ENCODE measurements around the gene YPEL5.

YPEL5 gene

DNA sequence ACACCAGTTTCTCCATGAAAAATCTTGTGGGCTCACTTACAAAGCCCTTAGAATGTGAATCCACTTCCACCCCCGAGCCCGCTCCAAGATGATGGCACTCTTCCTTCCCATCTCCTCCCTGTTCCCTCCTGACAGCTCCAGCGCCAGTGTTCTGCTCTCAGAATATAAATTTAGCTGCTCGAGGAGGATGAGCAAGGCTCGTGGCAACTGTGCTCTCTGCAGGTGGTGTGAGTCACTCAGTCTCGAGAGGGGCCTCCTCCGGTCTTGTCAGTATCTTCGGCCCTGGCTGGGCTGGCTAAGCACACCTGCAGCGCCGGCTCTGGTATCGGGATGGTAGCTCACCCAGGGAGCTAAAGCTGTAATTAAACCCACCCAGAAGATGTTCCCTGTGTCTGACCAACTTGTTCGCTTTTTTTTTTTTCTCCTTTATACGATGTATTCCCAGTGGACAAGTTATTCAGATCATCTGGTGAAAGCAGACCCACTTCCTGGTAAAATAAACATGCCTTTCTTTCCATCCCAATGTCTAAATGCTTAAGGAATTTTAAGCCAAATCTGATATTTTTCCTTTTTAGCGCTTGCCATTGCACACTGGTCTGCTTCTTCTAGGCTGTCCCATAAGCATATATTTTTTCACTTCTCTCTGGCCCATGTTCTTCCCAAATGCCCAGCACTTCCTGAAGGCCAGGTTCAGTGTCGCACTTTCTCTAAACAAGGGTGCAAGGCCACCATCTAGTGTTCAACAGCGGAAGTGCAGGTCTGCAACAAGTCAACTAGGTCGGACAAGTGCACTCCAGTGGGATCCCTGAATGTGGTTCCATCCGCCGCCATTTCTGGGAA is 31.4 kb upstream of the YPEL5 start:
- H3F3A ChIP-seq (ENCODE audit: low read depth): no peaks in the 10 kb centered on the region
- peaks cover 55% of the 10 kb centered on the region for H3K4me1 ChIP-seq (ENCODE audit: insufficient read depth, low read length, poor library complexity, severe bottlenecking)
- no peaks in the 10 kb centered on the region for H4K20me1 ChIP-seq (ENCODE audit: insufficient read depth, low read length, poor library complexity, severe bottlenecking)
- no peak overlapping the region for H3K4me3 ChIP-seq (ENCODE audit: low read length, poor library complexity, severe bottlenecking)
- no peaks in the 10 kb centered on the region for H3K9me2 ChIP-seq (replicated peaks; ENCODE audit: low read depth, low read length)
- no peaks in the 10 kb centered on the region for H3K79me2 ChIP-seq (ENCODE audit: insufficient read depth, low read length)
- peak overlapping the region; percentile 74 for H2AFZ ChIP-seq (ENCODE audit: low read length)
- H3K9me3 ChIP-seq (ENCODE audit: insufficient read depth, low read depth, low read length): no peaks in the 10 kb centered on the region
- TF ChIP-seq, protein P1, sequence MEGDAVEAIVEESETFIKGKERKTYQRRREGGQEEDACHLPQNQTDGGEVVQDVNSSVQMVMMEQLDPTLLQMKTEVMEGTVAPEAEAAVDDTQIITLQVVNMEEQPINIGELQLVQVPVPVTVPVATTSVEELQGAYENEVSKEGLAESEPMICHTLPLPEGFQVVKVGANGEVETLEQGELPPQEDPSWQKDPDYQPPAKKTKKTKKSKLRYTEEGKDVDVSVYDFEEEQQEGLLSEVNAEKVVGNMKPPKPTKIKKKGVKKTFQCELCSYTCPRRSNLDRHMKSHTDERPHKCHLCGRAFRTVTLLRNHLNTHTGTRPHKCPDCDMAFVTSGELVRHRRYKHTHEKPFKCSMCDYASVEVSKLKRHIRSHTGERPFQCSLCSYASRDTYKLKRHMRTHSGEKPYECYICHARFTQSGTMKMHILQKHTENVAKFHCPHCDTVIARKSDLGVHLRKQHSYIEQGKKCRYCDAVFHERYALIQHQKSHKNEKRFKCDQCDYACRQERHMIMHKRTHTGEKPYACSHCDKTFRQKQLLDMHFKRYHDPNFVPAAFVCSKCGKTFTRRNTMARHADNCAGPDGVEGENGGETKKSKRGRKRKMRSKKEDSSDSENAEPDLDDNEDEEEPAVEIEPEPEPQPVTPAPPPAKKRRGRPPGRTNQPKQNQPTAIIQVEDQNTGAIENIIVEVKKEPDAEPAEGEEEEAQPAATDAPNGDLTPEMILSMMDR (conservative IDR thresholded peaks at IDR 0.05; ENCODE audit: low read length): peak; percentile 99
- TF ChIP-seq EZH2phosphoT487 (IDR thresholded peaks at IDR 0.05; ENCODE audit: borderline replicate concordance): no peak
- H3K36me3 ChIP-seq (ENCODE audit: insufficient read depth, low read length): no peaks in the 10 kb centered on the region
- peak overlapping the region; percentile 25 for H3K4me2 ChIP-seq (ENCODE audit: low read depth, low read length, poor library complexity, severe bottlenecking)
- no peaks in the 10 kb centered on the region for H3K27me3 ChIP-seq (ENCODE audit: insufficient read depth, low read length, poor library complexity, severe bottlenecking)
- peak overlapping the region; percentile 17 for H3K9ac ChIP-seq (ENCODE audit: low read depth, low read length, poor library complexity, severe bottlenecking)

DNA sequence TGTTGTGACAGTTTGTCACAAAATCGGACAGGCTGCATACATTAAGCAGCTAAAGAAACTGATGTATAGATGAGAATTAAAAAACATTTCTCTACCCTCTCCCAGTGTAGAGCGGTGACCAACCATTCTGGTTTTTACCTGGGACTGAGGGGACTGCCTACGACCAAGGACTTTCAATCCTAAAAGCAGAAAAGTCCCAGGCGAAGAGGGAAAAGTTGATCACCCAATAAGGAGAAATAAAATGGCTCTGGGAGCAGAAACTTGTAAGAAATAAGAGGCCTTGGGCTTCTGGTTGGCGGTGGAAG is 30.9 kb upstream of the YPEL5 start:
- H3K4me3 ChIP-seq (ENCODE audit: low read length, poor library complexity, severe bottlenecking): no peak overlapping the region
- no peaks in the 10 kb centered on the region for H3K36me3 ChIP-seq (ENCODE audit: insufficient read depth, low read length)
- H4K20me1 ChIP-seq (ENCODE audit: insufficient read depth, low read length, poor library complexity, severe bottlenecking): no peaks in the 10 kb centered on the region
- H3K4me1 ChIP-seq (ENCODE audit: insufficient read depth, low read length, poor library complexity, severe bottlenecking): peaks cover 49% of the 10 kb centered on the region
- no peak overlapping the region for H3K9ac ChIP-seq (ENCODE audit: low read depth, low read length, poor library complexity, severe bottlenecking)
- no peaks in the 10 kb centered on the region for H3K27me3 ChIP-seq (ENCODE audit: insufficient read depth, low read length, poor library complexity, severe bottlenecking)
- H3K9me3 ChIP-seq (ENCODE audit: insufficient read depth, low read depth, low read length): no peaks in the 10 kb centered on the region
- H3F3A ChIP-seq (ENCODE audit: low read depth): no peaks in the 10 kb centered on the region
- H3K9me2 ChIP-seq (replicated peaks; ENCODE audit: low read depth, low read length): no peaks in the 10 kb centered on the region
- H3K79me2 ChIP-seq (ENCODE audit: insufficient read depth, low read length): no peaks in the 10 kb centered on the region
- no peak for TF ChIP-seq EZH2phosphoT487 (IDR thresholded peaks at IDR 0.05; ENCODE audit: borderline replicate concordance)
- TF ChIP-seq, protein P1 (conservative IDR thresholded peaks at IDR 0.05; ENCODE audit: low read length): peak; percentile 22; the same call in 1 of the 2 replicates
- 0 out of 2 replicates have a peak overlapping the region, but pooled peaks have one; percentile 7 for H2AFZ ChIP-seq (ENCODE audit: low read length)
- H3K4me2 ChIP-seq (ENCODE audit: low read depth, low read length, poor library complexity, severe bottlenecking): no peak overlapping the region

DNA sequence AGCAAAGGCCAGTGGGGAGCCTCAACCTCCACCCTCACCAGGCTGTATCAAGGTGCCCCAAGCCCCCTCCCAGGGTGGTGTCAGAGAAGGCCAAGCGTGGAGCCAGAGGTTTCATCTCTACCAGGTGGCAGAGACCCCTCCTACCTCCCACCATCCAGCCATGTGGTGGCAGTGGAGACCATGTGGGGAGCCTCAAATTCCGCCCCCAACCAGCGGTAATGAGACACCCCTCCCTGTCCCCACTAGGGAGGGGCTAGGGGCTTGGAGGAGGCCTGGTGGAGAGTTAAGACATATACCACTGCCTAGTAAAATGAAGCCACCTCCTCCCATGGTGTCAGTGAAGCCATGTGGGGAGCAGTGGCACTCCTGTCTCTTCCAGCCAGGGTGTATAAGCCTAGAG is 24.4 kb upstream of the YPEL5 start:
- Histone ChIP-seq H3K4me1 (ENCODE audit: insufficient read depth, low read length, poor library complexity, severe bottlenecking) (peaks cover 18% of the 10 kb centered on the region), H3K27me3 (ENCODE audit: insufficient read depth, low read length, poor library complexity, severe bottlenecking) (no peaks in the 10 kb centered on the region), H3K36me3 (ENCODE audit: insufficient read depth, low read length) (no peaks in the 10 kb centered on the region), H3K9me2 (replicated peaks; ENCODE audit: low read depth, low read length) (no peaks in the 10 kb centered on the region), H3F3A (ENCODE audit: low read depth) (no peaks in the 10 kb centered on the region), H3K9ac (ENCODE audit: low read depth, low read length, poor library complexity, severe bottlenecking) (no peak overlapping the region), H3K4me2 (ENCODE audit: low read depth, low read length, poor library complexity, severe bottlenecking) (no peak overlapping the region), H3K9me3 (ENCODE audit: insufficient read depth, low read depth, low read length) (no peaks in the 10 kb centered on the region), H2AFZ (ENCODE audit: low read length) (no peak overlapping the region), H4K20me1 (ENCODE audit: insufficient read depth, low read length, poor library complexity, severe bottlenecking) (no peaks in the 10 kb centered on the region), H3K79me2 (ENCODE audit: insufficient read depth, low read length) (no peaks in the 10 kb centered on the region), H3K4me3 (ENCODE audit: low read length, poor library complexity, severe bottlenecking) (no peak overlapping the region)
- TF ChIP-seq, protein P1 (conservative IDR thresholded peaks at IDR 0.05; ENCODE audit: low read length): no peak
- TF ChIP-seq EZH2phosphoT487 (IDR thresholded peaks at IDR 0.05; ENCODE audit: borderline replicate concordance): no peak

All from Loucy (cell line).